ELR (cell line): ENCODE results near the gene RBBP5.
A peak's percentile ranks its signal among the peaks of the same experiment; 100 is the strongest.

Experiments used
- DNase-seq: peaks from one replicate; pipeline ENCODE4 v3.0.0-alpha.2; 2015; ENCODE audit warnings: low read depth

RBBP5 gene

DNA sequence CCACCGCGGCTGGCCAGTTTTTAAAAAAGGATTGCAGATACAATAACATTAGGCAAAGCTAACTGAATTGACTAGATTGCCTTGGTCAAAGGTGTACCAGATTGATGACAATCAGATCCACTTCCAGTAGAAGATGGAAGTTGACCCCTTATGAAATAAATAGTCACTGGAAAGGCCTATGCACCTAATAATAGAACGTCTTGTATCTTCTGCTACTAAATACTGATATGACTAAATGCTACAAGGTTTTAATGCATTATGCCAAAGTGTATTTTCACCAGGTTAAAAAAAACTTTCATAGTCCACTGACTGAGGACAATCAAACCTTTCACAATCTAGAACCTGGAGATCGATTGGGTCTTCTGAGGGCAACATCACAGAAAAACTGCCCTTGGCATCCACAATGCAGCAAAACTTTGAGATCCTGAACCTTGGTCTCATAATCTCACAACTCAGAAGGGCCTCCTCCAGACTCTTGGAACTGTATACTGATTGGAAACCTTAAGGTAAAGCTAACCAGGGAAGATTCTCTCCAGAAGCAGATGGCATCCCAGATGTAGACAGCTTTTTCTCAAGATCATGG is 7.8 kb upstream of the RBBP5 start:
- no peak for DNase-seq

DNA sequence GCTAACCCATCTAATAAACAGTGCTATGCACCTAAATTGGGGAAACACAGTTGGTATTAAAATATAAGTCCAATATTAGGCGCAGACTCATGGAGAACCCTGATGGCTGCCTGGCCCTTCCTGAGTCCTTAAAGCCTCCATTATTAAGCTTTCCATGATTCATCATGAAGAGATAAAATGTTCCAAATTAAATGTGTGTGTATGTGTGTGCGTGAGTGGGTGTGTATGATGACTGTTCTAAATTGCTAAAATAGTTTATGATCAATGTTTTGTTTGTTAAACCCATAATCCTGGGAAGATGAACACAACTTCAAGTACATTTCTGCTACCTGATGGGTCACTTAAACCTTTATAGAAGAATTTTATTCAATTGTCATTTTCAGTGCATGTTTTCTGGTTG is 6.3 kb upstream of the RBBP5 start:
- no peak for DNase-seq

GRCh38 chr1:205127646-205128045 is 5.9 kb upstream of the RBBP5 start:
- DNase-seq, result no peak

DNA sequence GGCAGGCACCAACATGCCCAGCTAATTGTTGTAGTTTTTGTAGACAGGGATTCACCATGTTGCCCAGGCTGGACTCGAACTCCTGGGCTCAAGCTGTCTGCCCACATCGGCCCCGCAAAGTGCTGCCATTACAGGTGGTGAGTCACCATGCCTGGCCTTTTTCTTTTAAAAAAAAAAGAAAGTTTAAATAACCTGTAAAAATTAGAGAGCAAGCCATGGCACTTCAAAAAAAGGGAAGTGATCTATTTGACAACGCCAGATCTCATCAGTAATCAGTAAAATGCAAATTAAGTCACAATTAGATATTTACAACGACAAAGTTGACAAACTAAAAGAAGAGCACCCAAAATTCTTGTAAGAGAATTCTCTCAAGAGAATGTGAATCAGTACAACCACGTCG is 2.9 kb upstream of the RBBP5 start:
- no peak for DNase-seq

- DNase-seq, result no peak
These were observed 708 bp upstream of the RBBP5 start for GRCh38 chr1:205122489-205122882.

GRCh38 chr1:205118752-205119151 is 3.0 kb downstream of the RBBP5 start:
- DNase-seq, result no peak

GRCh38 chr1:205111354-205111753 is 10.4 kb downstream of the RBBP5 start:
- no peak for DNase-seq

GRCh38 chr1:205109711-205110110 is 12.1 kb downstream of the RBBP5 start:
- no peak for DNase-seq

- no peak for DNase-seq
These were observed 12.5 kb downstream of the RBBP5 start for GRCh38 chr1:205109269-205109668.

DNA sequence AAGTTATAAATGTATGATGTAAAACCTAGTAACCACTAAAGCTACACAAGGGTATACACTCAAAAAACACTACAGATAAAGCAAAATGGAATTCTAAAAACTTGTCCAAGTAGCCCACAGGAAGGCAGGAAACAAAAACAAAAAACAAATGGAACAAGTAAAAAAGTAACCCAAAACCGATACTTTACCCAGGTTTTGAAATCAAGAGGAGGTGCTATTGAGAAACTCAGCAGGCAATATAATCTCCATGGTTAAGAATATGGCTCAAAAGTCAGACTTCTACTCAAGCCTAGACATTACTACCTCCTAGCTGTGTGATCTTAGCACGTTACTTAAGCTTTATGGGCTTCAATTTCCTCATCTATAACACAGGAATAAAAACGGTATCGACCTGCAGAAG is 13.3 kb downstream of the RBBP5 start:
- no peak for DNase-seq

DNA sequence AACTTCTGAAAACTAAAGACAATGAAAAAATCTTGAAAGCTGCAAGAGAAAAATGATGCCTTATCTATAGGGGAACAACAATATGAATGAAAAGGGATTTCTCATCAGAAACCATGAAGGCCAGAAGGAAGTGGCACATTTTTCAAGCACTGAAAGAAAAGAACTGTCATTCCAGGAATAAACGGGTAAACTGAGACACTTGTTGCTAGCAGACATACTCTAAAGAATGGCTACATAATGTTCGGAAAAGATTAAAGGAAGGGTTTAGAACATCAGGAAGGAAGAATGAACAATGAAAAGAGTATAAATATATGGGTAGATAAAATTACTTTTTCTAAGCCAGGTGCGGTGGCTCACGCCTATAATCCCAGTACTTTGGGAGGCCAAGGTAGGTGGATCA is 14.5 kb downstream of the RBBP5 start:
- DNase-seq, result no peak

GRCh38 chr1:205102404-205102803 is 19.4 kb downstream of the RBBP5 start:
- no peak for DNase-seq

DNA sequence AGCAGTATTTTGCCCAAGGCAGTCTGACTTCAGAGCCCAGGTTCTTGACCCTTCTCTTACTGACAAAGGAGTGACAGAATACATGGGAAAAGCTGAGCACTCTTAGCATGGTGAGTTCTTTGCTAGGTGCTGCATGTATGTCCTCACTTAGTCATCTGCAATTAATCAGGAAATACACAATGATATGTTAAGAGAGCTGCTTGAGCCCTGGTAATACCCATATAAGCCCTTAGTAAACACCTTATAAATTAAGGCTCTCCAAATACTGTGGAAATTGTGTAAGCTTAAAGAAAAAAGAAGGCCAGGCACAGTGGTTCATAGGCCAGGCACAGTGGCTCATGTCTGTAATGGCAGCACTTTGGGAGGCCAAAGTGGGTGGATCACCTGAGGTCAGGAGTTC is 23.5 kb downstream of the RBBP5 start:
- no peak for DNase-seq

- DNase-seq, result no peak
These were observed 26.4 kb downstream of the RBBP5 start for GRCh38 chr1:205095422-205095821.

DNA sequence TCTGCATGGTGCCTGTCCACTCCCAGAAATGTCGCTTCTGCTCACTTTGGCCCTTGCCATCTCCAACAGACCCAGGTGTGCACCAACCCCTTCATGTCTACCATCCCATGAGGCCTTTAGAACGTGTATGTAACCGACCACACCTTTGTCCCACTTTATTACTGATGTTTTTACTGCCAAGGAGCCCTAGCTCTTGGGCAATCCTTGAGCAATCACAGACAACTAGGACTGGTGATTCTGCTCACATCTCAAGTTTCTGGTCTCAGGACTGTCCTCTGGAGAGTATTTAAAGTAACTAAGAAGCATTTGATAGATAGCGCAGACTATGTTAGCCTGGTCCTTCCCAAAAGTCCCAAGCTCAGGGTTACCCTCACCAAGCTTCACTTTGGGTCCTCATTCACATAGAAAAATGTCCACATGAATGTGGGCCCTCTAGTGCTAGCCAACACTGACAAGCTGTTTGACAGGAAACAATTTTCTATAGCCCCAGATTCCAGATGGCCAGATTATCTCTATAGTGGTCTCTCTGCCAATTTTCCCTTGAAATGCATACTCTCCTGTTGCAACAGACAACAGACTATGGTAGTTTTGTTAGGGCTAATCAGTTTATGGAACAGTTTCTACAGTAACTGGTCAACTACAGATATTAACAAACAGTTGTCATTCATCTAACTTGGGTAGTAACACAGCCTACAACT is 30.6 kb downstream of the RBBP5 start:
- DNase-seq, result no peak

DNA sequence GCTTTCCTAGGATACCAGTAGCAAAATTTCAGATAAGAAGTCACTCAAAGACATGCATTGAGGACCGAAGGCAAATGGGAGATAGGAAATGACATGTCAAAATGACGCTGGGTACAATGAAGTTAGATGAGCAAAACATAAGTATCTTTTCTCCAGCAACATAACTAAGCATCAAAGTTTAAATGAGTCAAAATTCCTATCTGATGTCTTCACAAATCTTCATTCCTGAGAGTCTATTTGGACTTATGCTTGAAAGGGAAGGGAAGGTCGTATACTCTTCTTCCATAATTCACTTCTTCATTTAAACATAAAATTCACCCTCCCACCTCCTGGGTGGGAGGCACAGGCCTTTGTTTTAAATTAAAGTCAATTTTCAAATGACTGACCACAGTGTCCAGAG is 33.4 kb downstream of the RBBP5 start:
- DNase-seq, result peak; percentile 51

DNA sequence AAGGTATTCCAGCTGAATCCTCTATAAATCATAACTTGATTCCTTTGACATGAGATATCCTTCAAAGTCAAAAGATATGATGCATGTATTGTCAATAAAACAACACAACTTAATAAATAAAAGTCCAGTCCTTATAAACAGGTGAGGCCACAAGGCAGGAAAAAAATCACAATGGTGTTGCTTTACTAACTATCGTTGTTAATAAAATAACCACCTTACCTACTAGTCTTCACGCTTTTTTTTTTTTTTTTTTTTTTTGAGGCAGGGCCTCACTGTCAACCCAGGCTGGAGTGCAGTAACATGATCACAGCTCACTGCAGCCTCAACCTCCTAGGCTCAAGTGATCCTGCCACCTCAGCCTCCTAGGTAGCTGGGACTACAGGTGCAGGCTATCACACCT is 37.4 kb downstream of the RBBP5 start, which contains the start of gene TMEM81:
TMEM81 (minus strand) TSS at position 101 of the 400 bp plus-strand sequence. CDS start 140 bp downstream, outside the sequence.
- no peak for DNase-seq

- DNase-seq, result no peak
These were observed 39.3 kb downstream of the RBBP5 start for GRCh38 chr1:205082431-205082830.

DNA sequence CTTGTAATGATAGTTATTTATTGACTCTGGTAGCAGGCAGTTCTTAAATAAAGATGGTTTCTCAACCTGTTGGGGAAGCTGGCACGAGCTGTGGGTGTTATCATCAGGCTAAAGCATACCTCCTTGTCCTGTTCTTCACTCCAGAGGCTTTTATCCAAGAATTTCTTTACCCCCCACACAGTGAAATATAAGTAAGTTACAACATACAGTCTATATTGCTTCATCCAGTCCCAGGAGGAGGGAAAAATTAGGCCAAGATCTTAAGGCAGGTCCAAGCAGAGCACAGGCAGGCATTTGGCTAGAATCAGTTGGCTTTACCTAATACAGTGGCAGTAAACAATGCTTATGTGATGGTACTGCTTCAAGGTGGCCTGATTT is 43.9 kb downstream of the RBBP5 start:
- no peak for DNase-seq

DNA sequence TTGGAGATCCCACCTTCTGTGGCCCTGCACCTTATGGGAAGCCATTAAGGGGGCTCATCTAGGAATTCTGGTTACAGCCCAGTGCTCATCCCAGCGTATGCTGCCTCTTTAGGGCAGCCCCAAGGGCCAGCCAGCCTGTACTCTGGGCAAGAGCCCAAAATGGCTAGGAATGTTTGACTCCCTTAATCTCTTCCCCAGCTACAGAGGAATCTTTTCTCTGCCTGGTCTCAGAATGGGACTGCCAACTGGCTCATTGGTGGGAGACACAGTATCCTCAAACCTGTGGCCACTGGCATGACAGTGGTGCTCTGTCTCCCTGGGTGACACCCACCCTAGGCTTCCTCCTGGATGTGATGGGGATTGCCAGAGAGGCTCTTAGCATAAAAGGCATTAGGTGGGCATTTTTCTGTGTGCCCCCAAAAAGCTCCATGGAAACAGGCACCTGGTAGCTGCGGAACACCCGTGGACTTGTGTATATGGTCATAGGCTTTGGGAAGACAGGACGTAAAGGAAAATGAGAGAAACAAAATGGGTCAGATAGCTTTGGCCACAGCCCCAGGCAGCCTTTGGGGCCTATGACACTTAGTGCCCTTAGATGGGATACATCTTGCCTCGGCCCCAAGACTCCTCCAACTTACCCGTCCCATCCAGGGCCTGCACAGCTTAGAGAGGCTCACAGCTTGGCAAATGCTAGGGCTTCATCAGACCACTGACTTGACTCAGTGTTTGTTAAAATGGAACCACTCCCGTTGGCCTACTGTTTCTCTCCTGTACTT is 44.4 kb downstream of the RBBP5 start:
- no peak for DNase-seq

DNA sequence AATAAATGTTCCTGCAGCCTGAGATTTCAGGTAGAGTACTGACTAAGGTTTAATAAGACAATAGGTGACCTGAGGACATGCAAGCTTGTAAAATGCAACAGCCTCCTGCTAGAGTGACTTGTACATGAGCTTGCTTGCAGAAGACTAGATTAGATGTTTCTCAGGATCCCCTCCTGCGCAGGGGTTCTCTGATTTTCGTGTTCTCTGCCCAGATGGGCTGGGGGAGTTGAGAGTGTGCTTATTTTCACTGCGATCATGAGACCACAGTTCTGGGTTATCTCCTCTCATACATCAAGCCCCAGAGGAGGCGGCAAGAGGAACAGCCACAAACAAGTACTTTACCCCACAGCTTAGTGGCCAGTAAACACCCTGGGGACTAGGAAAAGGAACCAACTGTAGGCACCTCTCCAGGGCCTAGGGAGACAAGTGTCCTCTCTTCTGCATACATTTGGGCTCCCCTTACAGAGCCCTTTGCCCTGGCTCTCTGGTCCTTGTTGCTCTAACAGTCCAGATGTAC is 45.5 kb downstream of the RBBP5 start:
- DNase-seq, result no peak

- DNase-seq, result no peak
These were observed 46.1 kb downstream of the RBBP5 start for GRCh38 chr1:205075642-205076155.

DNA sequence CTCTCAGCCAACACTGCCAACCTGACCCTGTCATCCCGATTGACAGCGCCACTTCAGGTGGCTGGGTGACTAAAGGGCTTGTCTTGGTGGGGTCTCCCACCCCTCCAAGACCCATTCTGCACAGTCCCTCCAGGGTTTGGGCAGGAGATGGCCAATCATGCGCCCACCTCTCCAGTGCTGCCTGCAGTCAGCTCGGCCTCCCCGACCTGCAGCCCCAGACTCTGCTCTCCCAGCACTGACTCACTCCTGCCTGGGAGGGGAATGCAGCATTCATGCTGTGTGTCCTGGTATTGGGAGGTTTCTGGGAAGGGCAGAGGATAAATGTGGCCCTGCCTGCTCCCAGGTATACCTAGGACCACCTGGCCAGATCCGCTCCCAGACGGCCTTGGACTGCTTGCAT is 47.3 kb downstream of the RBBP5 start:
- no peak for DNase-seq
